DMS114 treated with DMSO at 0.1 percent for 48 hours (cell line): ENCODE results near the gene ZG16B.

ENCODE experiments used
- DNase-seq: peaks from one replicate; lab custom pipeline; 2025; ENCODE audit not compliant: unreplicated experiment; lab: John Stamatoyannopoulos, UW

Gene ZG16B, protein sequence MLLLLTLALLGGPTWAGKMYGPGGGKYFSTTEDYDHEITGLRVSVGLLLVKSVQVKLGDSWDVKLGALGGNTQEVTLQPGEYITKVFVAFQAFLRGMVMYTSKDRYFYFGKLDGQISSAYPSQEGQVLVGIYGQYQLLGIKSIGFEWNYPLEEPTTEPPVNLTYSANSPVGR

GRCh38 chr16:2829501-2830354 is at the start of gene ZG16B:
ZG16B (plus strand) TSS chr16:2830303; CDS start chr16:2830442, 139 bp downstream.
- DNase-seq = no peak

DNA sequence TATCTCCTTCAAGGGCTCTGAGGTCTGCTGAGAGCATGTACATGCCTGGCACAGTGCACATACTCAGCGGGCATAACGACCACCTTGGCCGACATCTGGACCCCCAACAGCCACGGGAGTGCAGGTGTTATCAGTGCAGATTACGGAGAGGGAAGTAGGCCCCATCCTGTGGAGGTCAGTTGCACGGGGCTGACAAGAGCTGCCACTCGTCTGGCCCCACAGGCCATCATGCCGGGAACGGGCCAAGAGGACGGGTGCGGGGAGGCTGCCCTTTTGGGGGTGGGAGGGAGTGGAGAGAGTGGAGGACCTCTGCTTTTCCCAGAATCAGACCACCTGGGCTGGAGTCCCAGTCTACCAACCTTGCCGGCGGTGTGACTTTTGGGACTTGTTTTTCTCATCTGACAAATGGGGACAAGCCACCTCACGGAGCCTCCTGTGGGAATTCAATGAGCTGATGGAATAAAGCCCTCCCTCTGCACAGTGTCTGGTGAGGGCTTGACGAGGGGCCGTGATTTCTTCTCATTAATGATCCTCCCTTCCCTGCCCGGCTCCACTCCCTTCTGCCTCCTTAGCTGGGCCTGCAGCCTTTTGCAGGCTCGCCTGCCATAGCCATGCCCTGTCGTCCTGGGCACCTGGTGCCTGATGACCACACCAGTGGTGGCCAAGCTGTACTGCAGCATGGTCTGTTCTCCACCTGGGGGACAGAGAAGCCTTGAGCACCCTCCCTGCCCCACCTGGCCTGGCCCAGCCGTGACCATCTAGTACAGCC is 47.3 kb upstream of the ZG16B start:
- DNase-seq = no peak

GRCh38 chr16:2783581-2784357 is 46.3 kb upstream of the ZG16B start:
- no peak for DNase-seq

- no peak for DNase-seq
Measured at GRCh38 chr16:2784358-2785100, 45.6 kb upstream of the ZG16B start.

- no peak for DNase-seq
Measured at GRCh38 chr16:2785101-2785991, 44.8 kb upstream of the ZG16B start.

- DNase-seq = no peak
Measured at GRCh38 chr16:2786061-2786825, 43.9 kb upstream of the ZG16B start.

DNA sequence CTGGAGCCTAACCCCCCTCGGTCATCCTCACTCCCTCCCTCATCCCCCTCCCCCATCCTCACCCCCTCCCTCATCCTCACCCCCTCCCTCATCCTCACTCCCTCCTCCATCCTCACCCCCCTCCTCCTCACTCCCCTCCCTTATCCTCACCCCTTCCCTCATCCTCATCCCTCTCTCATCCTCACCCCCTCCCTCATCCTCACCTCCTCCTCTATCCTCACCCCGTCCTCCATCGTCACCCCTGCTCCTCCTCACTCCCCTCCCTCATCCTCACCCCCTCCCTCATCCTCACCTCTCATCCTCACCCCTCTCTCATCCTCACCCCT is 43.3 kb upstream of the ZG16B start:
- no peak for DNase-seq

- DNase-seq = no peak
Measured at GRCh38 chr16:2787406-2787805, 42.7 kb upstream of the ZG16B start, which contains the start of gene PRSS33. PRSS33 (minus strand) TSS chr16:2787560; CDS start chr16:2786547, 1,013 bp downstream.

DNA sequence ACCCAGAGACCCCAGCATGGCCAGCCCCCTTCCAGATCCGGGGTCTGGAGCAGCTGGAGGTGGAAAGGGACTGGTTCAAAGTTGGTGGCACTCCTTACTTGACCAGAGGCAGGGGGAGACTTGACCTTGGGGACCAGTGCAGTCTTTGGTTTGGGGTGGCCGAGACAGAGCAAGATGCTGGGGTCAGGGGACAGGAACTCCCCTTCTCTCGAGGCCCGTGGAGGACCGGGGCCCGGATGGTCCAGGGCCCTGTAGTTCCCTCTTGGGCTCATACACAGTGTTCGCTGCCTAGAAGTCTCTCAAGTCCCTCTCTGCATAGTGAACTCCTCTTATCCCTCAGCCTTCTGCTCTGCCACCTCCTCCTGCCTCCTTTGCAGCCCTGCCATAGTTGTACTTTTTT is 42.1 kb upstream of the ZG16B start:
- DNase-seq = no peak

DNA sequence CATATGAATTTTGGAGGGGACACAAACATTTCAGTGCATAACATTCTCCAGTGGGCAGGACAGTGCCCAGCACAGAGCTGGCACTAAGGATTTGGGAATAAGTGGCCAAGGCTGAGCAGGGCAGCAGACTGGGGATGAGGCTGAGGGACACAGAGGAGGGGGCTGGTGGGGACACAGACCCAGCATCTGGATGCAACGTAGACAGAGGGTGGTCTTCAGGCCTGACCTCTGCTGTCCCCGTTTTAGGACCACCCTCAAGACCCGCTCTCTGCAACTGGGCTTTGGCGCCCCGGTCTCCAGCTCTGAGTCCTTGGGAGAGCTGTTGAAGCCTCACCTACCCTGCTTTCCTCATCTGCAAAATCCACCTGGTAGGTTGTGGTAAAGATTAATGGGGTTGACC is 39.5 kb upstream of the ZG16B start:
- no peak for DNase-seq

DNA sequence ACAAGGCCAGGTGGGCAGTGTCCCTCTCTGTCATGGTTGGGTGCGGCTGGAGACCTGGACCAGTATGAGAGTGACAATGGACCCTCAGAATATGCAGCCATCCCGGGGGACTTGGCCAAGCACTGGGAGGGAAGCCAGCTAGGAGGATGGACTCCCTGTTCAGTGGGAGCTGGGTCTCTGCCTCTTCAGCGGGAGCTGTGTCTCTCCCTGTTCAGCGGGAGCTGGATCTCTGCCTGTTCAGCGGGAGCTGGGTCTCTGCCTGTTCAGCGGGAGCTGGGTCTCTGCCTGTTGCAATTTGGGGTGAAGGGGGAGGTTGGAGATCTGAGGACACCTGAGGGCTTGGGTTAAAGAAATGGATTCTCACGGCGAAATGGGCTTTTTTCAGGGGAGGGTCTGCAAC is 38.9 kb upstream of the ZG16B start:
- no peak for DNase-seq

DNA sequence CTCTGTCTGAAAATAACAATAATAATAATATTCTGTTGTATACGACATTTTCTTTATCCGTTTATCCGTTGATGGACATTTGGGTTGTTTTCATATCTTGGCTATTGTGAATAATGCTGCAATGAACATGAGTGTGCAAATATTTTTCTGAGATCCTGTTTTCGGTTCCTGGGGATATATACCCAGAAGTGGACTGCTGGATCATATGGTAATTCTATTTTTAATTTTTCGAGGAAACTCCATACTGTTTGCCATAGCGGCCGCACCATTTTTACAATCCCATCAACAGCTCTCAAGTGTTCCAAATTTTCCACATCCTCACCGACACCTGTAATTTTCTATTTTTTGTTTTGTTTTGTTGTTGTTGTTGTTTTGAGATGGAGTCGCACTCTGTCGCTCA is 37.2 kb upstream of the ZG16B start:
- no peak for DNase-seq

GRCh38 chr16:2795395-2796143 is 34.5 kb upstream of the ZG16B start:
- no peak for DNase-seq

DNA sequence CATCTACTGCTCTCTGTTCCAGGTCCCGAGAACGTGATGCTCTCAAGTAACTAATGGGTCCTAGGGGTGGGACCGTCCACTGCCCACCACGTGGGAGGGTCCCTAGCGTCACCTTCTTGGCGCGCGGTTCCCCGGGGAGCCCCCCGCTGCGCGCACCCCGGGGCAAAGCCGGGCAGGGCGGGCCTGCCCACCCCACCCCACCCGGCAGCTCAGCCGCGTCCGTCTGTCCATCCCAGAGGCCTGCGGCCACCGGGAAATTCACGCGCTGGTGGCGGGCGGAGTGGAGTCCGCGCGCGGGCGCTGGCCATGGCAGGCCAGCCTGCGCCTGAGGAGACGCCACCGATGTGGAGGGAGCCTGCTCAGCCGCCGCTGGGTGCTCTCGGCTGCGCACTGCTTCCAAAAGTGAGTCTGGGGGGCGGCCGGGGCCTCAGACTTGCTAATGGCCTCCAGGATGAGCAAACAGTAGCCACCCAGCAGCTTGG is 31.3 kb upstream of the ZG16B start:
- DNase-seq = no peak

GRCh38 chr16:2799205-2799858 is 30.8 kb upstream of the ZG16B start:
- DNase-seq = no peak

DNA sequence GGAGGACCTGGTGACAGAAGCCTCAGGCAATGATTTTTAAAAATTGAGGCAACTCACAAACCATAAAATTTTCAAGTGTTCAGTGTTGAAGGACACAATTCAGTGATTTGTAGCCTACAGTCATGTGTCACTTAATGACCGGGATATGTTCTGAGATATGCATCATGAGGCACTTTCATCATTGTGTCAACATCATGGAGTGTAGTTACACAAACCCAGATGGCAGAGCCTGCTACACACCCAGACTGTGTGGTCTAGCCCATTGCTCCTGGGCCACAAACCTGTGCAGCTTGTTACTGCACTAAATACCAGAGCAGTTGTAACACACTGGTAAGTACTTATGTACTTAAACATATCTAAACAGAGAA is 30.3 kb upstream of the ZG16B start:
- no peak for DNase-seq

GRCh38 chr16:2803545-2804195 is 26.4 kb upstream of the ZG16B start:
- DNase-seq = no peak
